Measurements from ENCODE around the gene RPL38. TPM values are rescaled to one million over a fixed set of nuclear protein-coding genes. Genes with fewer than 3 reads are reported as not detected.

RPL38 gene
- total RNA-seq, 1 donor = 649 TPM

DNA sequence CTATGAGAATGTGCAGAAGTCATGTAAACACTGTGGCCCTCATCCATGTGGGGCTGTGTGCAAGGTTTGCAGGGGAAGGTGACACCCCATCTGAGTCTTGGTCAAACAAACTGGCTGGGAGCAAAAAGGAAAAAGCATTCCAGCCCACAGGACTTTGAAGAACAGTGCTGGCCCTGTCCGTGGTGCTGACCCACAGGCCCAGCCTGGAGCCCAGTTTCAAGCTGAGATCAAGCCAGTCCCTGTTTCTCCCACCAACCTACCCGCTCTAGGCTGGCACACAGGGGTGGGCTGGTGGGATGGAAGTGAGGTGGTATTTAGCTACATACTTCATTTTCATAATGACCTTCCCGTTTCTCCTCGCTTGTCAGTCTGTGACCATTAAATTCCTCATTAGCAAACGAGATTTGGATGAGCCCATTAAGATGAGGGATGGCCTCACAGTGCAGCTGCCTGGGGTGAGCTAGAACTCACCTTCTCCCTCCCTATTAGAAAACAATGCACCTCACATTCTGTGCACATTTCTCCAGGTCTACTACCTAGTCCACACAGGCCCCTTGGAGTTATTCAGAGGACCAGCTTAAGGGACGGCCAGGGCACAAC lies 12.6 kb upstream of the RPL38 start:
- TF ChIP-seq, protein P1, sequence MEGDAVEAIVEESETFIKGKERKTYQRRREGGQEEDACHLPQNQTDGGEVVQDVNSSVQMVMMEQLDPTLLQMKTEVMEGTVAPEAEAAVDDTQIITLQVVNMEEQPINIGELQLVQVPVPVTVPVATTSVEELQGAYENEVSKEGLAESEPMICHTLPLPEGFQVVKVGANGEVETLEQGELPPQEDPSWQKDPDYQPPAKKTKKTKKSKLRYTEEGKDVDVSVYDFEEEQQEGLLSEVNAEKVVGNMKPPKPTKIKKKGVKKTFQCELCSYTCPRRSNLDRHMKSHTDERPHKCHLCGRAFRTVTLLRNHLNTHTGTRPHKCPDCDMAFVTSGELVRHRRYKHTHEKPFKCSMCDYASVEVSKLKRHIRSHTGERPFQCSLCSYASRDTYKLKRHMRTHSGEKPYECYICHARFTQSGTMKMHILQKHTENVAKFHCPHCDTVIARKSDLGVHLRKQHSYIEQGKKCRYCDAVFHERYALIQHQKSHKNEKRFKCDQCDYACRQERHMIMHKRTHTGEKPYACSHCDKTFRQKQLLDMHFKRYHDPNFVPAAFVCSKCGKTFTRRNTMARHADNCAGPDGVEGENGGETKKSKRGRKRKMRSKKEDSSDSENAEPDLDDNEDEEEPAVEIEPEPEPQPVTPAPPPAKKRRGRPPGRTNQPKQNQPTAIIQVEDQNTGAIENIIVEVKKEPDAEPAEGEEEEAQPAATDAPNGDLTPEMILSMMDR (IDR thresholded peaks at IDR 0.05; ENCODE audit: insufficient read depth, low read depth, low read length) = no peak
- peak; percentile 34 for DNase-seq (ENCODE audit: low read depth)
- H3K4me3 ChIP-seq (ENCODE audit: low read depth, low read length) = no peak overlapping the region

DNA sequence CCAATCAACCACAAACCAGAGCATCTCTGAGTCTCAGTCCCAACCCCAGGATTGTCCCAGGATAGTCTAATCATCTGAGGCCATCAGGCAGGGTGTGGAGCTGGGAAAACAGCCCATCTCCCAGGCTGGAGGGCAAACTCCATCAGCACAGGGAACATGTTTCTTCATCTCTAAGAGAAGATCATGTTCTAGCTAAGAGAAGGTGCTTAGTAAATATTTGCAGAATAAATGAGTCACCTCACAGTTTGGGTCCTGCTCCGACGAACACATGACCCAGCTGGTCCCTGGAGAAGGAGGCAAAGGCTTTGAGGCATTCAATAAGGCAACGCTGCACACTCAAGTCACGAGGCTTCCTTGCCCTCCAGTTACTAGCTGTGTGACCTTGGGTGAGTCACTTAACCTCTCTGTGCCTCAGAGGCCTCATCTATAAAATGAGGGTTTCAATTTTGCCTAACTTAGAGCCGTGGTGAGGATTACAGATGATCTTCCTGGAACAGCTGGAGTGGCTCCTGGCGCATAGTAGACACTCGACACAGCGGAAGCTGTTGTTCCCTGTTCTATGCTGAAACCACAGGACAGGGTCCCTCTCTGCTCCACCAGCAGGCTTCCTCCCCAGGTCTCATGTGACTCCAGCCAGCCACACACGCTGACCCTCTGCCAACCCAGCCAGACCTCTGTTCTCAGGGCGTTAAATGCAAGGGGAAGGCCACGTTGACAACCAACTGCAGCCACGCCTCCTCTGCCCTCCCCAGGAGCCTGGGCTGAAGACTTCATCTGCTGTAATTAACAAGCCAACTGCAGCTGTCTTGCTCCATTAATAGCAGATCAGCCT lies 10.3 kb upstream of the RPL38 start:
- DNase-seq (ENCODE audit: low read depth) = peak; percentile 59
- TF ChIP-seq, protein P1 (IDR thresholded peaks at IDR 0.05; ENCODE audit: insufficient read depth, low read depth, low read length) = no peak
- H3K4me3 ChIP-seq (ENCODE audit: low read depth, low read length) = no peak overlapping the region

DNA sequence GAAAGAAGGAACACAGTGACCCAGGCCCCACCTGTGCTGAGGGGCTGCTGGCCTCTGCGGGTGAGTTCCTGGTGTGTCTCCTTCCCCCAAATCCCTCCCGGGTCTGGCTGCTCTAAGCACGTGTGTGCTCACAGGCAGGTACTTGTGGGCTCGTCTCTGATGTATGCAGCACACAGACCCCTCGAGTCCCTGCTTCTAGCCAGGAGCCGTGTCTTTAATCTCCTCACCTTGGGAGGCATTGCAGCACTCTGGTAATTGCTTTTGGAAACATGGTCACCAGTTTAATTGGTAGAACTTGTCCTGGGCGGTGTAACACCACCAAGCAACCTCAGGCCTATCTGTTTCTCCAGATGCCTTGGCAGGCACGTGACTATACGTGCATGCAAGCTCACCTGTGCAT lies 8.8 kb upstream of the RPL38 start:
- no peak for DNase-seq (ENCODE audit: low read depth)
- TF ChIP-seq, protein P1 (IDR thresholded peaks at IDR 0.05; ENCODE audit: insufficient read depth, low read depth, low read length) = no peak
- no peak overlapping the region for H3K4me3 ChIP-seq (ENCODE audit: low read depth, low read length)

DNA sequence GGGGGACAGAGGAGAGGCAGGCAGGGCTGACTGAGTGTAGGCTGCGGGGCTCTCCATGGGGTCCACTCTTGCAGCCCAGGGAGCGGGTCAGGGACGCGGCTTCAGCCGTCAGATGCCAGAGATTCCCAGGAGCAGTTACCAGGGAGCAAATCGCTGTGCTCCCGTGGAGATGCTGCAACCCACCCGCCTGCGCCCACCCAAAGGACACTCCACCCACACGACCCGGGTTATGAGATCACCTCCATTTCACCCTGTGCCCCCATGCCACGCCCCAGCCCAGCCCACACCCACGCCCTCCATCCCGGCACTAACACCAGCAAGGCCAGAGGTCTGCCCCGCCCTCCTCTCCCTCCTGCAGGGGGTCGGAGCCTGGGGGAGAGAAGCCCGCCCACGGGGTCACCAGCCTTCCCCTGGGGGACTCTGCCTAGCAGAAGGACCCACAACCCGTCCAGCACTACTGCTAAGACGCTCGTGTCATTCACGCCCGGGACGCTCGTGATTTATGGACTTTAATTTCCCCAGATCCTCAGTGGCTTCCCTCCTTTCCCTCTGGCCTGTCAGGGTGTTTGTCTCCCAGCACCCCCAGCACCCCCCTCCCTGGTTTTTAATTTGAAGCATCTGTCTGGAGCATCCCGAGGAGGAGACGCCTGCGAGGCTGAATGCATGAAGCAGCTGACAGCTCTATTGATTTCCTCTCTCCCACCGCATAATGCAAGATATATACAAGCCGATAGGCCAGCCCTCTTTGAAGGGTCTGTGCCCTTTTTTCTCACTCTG lies 6.7 kb upstream of the RPL38 start:
- TF ChIP-seq, protein P1 (IDR thresholded peaks at IDR 0.05; ENCODE audit: insufficient read depth, low read depth, low read length) = no peak
- no peak for DNase-seq (ENCODE audit: low read depth)
- no peak overlapping the region for H3K4me3 ChIP-seq (ENCODE audit: low read depth, low read length)

DNA sequence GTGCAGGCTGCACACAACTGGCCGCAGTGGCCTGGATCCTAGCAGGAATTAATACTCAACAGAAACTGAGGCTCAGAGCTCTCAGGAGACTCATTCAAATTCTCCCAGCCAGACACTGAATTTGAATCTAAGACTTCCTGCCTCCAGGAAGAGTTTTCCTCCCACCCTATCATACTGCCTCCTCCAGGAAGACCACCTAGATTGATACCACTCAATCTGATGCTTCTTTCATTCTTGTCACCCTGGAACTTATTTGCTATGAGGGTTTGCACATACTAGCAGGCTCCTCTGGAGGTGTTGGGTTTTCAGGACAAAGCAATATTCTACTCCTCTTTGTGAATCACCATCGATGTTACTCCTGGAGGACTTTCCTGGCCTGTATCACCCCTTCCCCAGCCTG lies 5.7 kb upstream of the RPL38 start:
- TF ChIP-seq, protein P1 (IDR thresholded peaks at IDR 0.05; ENCODE audit: insufficient read depth, low read depth, low read length) = no peak
- no peak for DNase-seq (ENCODE audit: low read depth)
- H3K4me3 ChIP-seq (ENCODE audit: low read depth, low read length) = no peak overlapping the region

DNA sequence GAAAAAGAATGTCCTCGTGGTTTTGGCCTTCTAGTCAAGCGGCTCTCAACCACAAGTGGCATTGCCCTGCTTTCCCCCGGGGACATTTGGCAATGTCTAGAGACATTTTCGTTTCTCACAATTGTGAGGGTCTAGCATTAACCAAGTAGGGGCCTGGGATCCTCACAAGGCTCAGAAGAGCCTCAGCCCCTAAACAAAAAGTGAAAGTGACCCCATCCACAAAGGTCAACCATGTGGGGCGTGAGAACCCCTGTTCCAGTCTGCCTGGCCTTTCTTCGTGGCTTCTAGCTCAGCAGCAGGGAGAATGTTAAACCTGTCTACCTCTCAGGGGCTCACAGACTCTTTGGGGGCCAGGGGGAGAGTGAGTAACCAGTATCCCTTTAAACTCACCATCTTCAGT lies 4.8 kb upstream of the RPL38 start:
- TF ChIP-seq, protein P1 (IDR thresholded peaks at IDR 0.05; ENCODE audit: insufficient read depth, low read depth, low read length) = no peak
- DNase-seq (ENCODE audit: low read depth) = no peak
- H3K4me3 ChIP-seq (ENCODE audit: low read depth, low read length) = no peak overlapping the region
